SKM-1 (cell line): Measurements from ENCODE around the gene NYNRIN.

ENCODE experiments used
- DNase-seq: peaks from one replicate; lab custom pipeline; 2025; ENCODE audit not compliant: unreplicated experiment; lab: John Stamatoyannopoulos, UW

Gene NYNRIN

DNA sequence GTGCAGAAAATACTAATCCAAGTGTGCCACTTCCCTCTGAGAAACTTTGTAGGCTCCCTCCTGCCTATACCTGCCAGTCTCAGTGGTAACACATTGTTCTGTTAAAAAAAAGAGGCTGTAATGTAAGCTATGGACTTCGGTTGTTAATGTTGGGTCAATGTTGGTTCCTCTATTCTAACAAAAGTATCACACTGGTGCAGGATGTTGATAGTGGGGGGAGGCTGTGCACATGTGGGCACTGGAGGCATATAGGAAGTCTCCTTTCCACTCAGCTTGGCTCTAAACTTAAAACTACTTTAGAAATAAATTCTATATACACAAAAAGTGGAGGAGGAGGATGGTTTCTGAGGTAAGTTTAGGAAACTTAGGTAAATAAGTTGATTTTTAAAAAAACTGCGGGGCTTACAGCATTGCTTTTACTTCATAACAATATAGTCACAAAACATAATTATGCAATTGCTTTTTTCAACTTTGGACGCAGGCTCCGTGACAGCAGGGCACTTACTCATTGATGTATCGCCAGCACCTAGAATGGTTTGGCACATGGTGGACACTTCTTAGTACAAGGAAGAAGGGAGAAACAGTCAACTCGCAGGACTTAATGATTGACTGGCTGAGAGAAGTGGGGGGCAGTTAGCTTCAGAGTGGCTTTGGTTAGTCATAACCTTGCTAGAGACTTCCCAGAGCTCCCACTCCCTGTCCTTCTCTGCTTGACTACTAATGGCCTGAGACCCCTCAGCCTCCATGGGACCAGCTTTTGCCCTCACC, 7.9 kb upstream of the NYNRIN start:
- DNase-seq, result no peak

DNA sequence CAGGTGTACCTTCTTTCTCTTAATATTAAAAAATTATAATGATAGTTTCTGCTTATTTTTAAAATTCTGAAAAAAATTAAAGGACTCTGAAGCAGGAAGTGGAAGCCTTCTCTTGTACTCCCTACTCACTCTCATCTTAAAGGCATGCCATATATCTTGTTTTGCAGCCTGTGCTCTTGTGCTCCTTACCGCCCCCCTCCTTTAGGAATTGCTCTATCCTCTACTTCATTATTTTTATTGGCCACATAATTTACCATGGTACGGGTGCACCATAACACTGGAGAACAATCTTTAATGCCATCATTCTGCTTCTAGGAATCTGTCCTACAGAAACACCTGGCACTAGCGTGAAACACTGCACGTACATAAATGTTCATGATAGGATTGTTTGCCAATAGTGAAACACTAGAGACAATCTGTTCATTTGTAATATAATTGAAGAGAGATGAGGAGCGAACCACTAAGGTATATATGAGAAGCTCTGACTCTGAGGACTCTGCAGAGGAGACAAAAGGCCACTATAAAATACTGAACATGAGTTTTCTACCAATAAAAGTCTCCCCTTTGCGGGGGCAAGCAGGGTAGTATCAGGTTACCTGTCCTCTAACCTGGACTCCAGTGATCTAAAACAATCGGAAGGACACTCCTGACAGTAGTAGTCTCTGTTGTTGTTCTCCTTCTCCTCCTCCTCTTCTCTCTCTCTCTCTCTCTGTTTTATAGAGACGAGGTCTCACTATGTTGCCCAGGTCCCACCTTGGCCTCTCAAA, 6.3 kb upstream of the NYNRIN start:
- no peak for DNase-seq

DNA sequence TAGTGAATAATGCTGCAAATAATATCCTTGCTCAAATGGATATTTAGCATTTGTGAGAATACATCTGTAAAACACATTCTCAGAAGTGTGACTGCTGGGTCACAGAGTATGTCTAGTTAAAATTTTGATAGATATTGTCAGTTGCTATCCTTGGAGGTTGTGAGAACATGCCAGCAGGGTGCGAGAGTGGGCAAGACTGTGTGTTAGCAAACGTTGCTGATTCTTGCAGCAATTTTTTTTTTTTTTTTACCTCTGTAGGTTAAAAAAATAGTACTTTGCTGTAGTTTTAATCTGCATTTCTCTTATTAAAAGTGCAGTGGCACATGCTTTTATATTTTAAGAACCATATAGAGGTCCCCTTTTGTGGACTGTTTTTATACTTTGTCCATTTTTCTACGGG, 4.5 kb upstream of the NYNRIN start:
- DNase-seq, result no peak

GRCh38 chr14:24395609-24396582, 2.9 kb upstream of the NYNRIN start:
- DNase-seq, result no peak

DNA sequence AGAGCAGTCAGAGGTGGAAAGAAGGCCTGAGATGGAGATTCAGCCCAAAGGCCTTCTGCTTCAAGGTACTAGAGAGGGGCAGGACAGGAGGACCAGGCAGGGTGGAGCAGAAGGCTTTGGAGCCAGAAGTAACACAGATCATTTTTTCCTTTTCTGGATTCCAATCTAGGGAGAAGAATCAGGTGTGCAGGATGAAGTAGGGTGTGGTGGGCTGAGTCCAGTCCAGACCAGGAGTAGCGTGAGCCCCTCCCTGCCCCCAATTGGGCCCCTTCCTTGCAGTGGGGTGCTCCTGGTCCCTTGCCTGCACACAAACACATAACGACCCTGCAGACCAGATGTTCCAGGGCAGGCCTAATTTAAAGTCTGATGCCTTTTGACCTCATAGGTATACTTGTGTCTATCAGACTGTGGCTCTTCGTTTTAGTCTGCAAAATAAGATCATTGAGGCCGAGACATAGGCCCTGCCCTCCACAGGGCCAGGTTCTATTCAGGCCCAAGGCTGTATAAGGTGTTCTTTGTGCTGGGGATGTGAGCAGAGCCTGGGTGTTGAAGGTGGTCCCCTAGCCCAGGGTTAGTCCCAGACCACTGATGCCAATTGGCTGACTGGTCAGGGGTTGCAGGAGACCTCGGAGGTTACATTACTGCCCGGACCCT, 1.0 kb upstream of the NYNRIN start:
- no peak for DNase-seq

- DNase-seq, result no peak
Measured at GRCh38 chr14:24398293-24398652, 530 bp upstream of the NYNRIN start.

GRCh38 chr14:24399447-24399822, 632 bp downstream of the NYNRIN start:
- DNase-seq, result no peak

DNA sequence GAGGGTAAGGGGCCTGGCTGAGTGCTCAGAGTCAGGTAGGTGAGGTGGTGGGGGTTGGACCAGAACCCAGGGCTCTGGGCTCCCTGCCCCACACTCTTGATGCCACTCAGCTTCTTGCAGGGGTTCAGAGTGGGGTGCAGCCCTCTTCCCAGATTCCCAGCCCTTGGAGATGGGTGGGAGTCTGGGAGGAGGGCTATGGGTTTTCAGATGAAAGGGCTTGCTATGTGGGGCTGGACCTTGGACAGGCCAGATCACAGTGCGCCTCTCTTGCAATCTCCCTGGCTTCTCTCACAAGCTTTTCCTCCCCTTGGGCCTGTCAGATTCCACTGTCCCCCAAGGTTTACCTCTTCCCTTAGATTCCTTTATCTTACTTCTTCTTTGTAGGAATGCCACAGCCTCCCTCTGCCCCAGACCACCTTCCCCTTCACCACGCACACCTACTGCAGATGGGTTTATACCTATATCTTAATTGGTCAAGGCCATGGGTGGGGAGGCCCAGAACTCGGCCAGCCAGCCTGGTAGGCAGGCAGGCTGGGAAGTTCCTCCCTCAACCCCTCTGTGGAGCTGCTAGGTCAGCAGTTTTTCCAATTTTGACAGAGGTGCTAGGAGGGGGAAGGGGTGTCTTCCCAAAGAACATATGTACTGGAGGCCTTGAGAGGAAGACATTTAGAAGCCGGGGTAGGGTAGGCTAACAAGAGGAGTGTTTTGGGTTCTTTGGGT, 1.4 kb downstream of the NYNRIN start:
- DNase-seq, result no peak

DNA sequence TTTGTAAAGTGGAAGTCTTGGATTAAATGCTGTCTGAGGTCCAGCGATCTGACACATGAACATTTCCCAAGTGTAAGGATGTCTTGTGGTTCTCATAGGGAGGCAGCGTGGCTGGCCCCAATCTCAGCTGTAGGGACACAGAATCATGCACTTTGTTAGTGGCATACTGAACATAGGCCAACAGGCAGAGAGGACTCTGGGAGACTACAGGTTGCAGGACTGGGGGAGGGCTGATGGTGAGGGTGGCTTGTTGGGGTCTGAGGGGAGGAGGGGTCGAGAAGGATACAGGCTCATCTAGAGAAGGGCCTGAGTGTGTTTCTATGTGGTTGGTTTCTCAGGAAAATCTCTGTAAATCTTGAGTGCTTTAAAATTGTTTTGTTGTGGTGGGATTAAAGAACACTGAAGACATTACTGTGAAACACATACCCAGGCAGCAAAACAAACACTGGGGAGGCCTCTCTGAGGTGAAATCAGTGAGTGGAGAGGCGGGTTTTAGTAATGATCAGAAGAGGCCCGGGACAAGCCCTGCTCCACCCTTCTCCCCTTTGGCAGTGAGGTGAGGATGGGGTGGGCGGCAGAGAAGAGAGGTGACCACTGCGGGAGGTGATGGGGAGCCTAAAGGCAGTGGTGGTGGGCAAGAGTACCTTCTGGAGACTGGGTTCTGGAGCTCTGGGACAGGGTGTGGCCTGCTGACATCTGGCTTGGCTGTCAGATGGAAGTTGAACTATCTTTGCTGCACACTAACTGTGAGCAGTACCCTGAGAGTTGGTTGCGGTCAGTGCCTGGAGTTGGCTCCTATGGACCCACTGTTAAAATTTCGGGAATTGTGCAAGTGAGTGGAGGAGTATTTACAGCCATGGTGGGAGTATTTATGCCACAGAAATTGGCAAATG, 3.3 kb downstream of the NYNRIN start:
- no peak for DNase-seq

GRCh38 chr14:24403294-24403998, 4.6 kb downstream of the NYNRIN start:
- no peak for DNase-seq

DNA sequence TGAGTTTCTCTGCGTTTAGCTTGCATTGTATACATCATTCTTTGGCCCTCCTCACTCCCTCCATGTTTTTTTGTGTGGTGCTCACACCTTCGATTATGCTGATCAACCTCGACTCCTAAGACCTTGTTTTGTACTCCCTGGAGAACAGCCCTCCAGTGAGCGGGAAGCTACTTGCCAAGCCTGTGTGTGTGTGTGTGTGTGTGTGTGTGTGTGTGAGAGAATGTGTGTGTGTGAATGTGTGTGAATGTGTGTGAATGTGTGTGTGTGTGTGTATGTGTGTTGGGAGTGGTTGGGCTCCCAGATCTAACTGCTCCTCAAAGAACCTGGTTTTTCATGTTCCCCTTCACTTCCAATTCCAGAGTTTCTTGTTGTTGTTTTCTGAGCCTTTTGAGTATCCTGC, 6.0 kb downstream of the NYNRIN start:
- no peak for DNase-seq

GRCh38 chr14:24406416-24406815, 7.6 kb downstream of the NYNRIN start:
- no peak for DNase-seq

DNA sequence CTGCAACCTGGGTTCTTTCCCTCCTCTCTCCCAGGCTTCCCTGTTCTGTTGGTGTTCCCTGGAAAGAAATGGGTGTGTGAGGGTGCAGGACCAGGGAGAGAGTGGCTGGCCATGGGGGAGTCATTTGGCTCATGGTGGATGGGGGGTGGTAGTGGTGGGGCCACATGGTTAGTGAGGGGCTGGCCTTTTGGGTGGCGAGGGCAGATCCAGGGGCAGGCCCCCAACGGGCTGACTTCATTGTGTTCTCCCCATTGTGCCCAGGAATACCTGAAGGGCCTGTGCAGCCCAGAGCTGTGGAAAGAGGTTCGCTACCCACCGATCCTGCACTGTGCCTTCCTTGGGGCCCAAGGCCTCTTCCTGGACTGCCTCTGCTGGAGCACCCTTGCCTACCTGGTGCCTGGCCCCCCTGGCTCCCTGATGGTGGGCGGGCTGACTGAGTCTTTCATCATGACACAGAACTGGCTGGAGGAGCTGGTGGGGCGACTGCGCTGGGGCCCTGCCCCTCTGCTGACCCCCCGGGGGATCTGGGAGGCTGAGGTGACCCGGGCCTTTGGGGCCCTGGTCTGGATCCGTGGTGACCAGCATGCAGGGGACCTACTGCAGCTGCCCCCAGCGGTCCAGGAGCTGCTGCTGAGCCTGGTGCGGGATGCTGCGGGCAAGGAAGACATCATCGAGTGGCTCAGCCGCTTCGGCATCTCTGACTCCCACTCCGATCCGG, 9.0 kb downstream of the NYNRIN start:
- no peak for DNase-seq

DNA sequence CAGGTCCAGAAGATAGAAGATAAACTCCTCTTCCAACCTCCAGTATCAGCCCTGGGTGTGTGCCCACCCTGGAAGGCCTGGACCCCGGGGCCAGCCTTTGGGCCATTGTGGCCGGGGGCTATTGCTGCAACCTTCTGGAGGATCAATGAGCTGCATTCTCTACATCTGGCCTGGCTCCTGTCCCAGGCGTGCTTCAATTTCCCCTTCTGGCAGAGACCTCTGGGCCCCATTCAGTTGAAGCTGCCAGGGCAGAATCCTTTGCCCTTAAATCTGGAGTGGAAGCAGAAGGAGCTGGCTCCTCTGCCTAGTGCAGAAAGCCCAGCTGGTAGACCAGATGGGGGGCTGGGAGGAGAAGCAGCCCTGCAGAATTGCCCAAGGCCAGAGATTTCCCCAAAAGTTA, 10.0 kb downstream of the NYNRIN start:
- no peak for DNase-seq

- no peak for DNase-seq
Measured at GRCh38 chr14:24409192-24409591, 10.4 kb downstream of the NYNRIN start.

DNA sequence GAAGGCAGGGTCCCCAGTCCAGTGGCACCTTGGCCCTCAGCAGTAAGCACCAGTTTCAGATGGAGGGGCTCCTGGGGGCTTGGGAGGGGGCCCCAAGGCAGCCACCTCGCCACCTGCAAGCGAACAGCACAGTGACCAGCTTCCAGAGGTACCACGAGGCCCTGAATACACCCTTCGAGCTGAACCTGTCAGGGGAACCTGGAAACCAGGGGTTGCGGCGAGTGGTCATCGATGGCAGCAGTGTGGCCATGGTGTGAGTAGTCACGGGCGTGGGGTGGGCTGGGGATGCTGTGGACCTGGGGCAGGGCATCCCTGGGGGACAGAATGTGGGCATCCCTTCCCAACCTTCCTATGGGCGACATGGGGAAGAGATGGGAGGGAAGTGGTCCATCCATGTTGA, 11.2 kb downstream of the NYNRIN start:
- no peak for DNase-seq

- no peak for DNase-seq
Measured at GRCh38 chr14:24411443-24412389, 12.9 kb downstream of the NYNRIN start.
